ENCODE measurements around the gene MAP3K21. TPM values are rescaled to one million over a fixed set of nuclear protein-coding genes. Genes with fewer than 3 reads are reported as not detected.

The MAP3K21 gene
- total RNA-seq, 1 donor from 2014 or later, result 0.79 TPM

GRCh38 chr1:233389169-233389568, 61.6 kb downstream of the MAP3K21 start:
- no peak for DNase-seq (ENCODE audit: low read depth in 2 of 2)

- DNase-seq (ENCODE audit: low read depth in 2 of 2), result no peak
Measured at GRCh38 chr1:233389893-233390292, 62.4 kb downstream of the MAP3K21 start.

GRCh38 chr1:233390842-233391737, 63.6 kb downstream of the MAP3K21 start:
- no peak for DNase-seq (ENCODE audit: low read depth in 2 of 2)

- DNase-seq (ENCODE audit: low read depth in 2 of 2), result no peak
Measured at GRCh38 chr1:233393084-233393840, 65.7 kb downstream of the MAP3K21 start.

DNA sequence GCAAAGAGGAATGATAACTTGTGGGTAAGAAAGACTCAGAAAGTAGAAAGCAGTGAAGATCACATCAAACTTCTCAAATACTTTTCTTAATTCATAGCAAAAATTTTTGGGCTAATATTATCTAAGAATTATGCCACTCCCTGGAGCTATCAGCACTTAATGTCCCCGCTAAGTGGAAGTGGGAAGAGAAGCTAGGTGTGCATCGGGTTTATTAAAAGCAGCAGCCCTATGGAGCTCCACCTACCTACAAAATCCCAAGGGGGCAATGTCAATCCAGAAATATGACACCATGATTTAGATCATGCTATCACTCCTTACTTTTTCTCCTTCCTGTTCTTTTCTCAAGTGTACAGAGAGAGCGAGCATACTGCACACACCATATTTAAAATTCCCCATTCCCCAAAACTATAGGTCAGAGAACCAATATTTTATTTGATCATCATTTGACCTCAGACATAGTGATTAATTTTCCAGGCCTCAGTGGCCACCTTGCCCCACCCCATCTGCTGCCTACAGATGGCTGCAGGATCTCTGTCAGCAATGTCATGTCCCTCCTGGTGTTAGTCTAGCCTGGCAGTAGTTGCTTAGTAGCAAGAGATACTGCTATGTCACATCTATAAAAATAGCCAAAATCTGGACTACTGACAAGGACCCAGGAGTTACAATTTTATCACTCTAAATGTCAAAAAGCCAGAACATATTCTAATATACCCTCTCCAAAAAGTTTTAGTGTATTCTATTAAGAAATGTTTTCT, 66.6 kb downstream of the MAP3K21 start:
- no peak for DNase-seq (ENCODE audit: low read depth in 2 of 2)

- DNase-seq (ENCODE audit: low read depth in 2 of 2), result peak; percentile 55 to 59
Measured at GRCh38 chr1:233394860-233395717, 67.6 kb downstream of the MAP3K21 start.

DNA sequence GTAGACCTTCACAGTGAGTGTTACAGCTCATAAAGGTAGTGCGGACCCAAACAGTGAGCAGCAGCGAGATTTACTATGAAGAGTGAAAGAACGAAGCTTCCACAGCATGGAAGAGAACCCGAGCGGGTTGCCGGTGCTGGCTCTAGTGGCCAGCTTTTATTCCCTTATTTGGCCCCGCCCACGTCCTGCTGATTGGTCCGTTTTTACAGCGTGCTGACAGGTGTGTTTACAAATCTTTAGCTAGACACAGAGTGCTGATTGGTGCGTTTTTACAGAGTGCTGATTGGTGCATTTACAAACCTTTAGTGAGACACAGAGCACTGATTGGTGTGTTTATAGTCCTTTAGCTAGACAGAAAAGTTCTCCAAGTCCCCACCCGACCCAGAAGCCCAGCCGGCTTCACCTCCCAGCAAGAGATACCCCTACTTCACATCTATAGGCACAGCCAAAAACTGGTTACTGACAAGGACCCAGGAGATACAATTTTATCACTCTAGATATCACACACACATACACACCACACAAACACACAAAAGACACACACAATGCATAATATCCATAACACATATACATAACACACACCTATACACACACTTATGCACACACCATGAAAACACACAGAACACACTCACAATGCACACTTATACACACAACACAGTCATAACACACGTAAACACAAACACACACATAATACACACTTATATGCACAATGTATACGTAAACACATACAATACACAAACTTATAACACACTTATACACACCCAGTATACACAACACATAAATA, 68.5 kb downstream of the MAP3K21 start:
- DNase-seq (ENCODE audit: low read depth in 2 of 2), result no peak

- no peak for DNase-seq (ENCODE audit: low read depth in 2 of 2)
Measured at GRCh38 chr1:233406339-233406960, 78.9 kb downstream of the MAP3K21 start.

- no peak for DNase-seq (ENCODE audit: low read depth in 2 of 2)
Measured at GRCh38 chr1:233406994-233407631, 79.6 kb downstream of the MAP3K21 start.

DNA sequence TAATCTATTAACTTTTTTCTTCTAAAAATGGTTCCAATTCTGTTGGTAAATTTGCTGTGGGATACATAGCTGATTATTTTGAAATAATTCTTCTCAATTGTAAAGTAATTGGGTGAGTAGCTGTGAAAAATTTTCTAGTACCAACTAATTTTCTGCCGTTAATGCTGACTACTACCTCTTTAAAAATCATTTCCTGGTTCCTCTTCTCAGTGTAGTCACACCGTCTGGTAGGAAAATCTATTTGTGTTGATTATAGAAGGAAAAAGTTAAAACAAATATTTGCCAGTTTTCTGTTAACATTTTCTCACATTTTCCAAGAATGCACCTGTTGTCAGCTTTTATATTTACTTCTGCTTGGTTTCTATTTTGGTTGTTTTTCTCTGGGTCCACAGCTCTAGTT, 82.0 kb downstream of the MAP3K21 start:
- no peak for DNase-seq (ENCODE audit: low read depth in 2 of 2)

DNA sequence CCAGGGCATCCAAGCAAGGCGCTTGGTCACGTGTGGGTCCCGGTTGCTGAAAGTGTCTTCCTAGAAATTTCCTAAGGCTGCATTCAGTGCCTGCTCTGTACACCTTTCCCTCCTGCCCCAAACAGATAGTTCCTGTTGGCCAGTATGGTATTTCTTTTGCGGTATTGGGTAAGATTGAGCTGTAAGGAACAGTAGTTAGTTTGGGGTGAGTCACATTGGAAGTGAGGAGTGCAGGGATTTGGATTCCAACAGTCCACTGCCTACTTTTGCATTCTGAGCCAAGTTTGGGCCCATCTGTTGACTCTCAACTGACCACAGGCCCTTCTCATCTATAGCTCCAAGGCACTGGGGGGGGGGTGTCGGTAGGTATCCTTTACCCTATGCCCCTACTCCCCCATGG, 83.4 kb downstream of the MAP3K21 start:
- no peak for DNase-seq (ENCODE audit: low read depth in 2 of 2)

GRCh38 chr1:233412812-233413211, 85.3 kb downstream of the MAP3K21 start:
- no peak for DNase-seq (ENCODE audit: low read depth in 2 of 2)

GRCh38 chr1:233421293-233421692, 93.8 kb downstream of the MAP3K21 start:
- DNase-seq (ENCODE audit: low read depth in 2 of 2), result no peak

DNA sequence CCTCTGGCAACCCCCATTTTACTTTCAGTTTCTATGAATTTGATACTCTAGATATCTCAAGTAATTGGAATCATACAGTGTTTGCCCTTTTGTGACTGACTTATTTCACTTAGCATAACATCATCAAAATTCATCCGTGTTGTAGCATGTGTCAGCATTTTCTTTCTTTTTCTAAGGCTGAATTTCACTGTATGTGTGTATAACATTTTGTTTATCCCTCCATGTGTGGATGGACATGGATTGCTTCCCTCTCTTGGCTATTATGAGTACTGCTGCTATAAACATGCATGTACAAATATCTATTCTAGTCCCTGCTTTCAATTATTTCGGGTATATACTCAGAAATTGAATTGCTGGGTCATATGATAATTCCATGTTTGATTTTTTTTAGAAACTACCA, 97.3 kb downstream of the MAP3K21 start:
- no peak for DNase-seq (ENCODE audit: low read depth in 2 of 2)

GRCh38 chr1:233427907-233428306, 100.4 kb downstream of the MAP3K21 start:
- no peak for DNase-seq (ENCODE audit: low read depth in 2 of 2)

DNA sequence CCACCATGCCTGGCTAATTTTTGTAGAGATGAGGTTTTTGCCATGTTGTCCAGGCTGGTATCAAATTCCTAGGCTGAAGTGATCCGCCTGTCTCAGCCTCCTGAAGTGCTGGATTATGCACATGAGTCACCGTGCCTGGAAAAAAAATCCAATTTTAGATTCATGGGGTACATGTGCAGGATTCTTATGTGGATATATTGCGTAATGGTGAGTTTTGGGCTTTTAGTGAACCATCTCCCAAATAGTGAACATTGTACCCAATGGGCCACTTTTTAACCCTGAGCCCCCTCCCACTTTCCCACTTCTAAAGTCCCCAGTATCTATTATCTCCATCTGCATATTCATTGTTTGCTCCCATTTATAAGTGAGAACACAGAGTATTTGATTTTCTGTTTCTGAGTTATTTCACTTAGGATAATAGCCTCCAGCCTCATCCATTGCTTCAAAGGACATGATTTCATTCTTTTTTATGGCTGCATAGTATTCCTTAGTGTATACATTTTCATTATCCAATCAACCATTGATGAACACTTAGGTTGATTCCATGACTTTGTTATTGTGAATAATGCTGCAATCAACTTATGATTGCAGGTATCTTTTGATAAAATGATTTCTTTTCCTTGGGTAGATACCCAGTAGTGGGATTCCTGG, 104.4 kb downstream of the MAP3K21 start:
- DNase-seq (ENCODE audit: low read depth in 2 of 2), result no peak

GRCh38 chr1:233432916-233433315, 105.4 kb downstream of the MAP3K21 start:
- no peak for DNase-seq (ENCODE audit: low read depth in 2 of 2)

DNA sequence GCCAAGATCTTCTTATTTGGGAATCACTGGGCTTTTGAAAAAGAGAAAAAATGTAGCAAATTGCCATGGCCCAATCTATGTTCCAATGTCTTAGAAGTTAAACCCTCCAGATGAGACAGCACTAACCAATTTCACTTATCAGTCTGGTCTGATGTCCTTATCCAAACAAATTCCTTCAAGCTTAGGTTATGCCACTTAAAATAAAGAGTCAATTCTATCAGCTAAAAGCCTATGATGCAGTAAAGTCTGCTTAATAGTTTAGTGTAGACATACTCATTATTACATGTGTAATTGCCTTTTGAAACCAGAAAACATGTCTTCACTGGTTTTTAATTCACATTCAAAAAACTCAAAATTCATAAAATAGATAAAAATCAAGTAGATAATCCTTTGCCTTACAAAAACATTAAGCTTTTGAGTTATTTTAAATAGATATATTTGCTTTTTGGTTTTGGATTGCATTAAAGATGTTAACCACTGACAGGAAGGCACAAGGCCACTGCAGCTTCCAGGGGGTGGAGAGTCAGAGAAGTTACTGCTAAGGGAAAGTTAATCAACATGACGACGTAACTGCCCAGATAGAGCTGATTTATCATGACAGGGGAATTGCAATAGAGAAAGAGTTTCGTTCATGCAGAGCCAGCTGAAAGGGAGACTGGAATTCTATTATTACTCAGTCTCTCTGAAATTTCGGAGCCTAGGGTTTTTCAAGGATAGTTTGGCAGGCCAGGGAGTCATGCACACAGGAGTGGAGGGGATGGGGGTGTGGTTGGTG, 106.1 kb downstream of the MAP3K21 start:
- DNase-seq (ENCODE audit: low read depth in 2 of 2), result no peak
